HepG2 (cell line): Measurements from ENCODE around the gene OR2AT4. TPM values are rescaled to one million over a fixed set of nuclear protein-coding genes. Genes with fewer than 3 reads are reported as not detected.

Source experiments
- ATAC-seq: fragments of 200-7000 bp; cut with Tn5 transposase; 3 replicates; pipeline ENCODE4 v1.9.1; 2020; ENCODE audit warnings: mild to moderate bottlenecking, moderate library complexity
- BruUV-seq: library from RNA; stranded (reverse); fragments of 400-500 nt; replicated peaks from 2 replicates; lab custom pipeline; 2021; lab: Mats Ljungman, UMichigan
- CTCF ChIA-PET: fragments of 300-600 bp; formaldehyde crosslinking; extraction: SDS; loops from one replicate; lab custom pipeline; 2021; ENCODE audit warnings: low total read pairs, inconsistent platforms, low intra/inter-chr PET ratio; lab: Yijun Ruan, JAX
- POLR2A ChIA-PET: fragments of 350-600 bp; sonication (Branson Sonifier 250); formaldehyde crosslinking; loops from one replicate; lab custom pipeline; 2020; ENCODE audit warnings: antibody characterized with exemption, inconsistent platforms; lab: Yijun Ruan, JAX
- DNase-seq: peaks from one replicate; pipeline ENCODE4 v3.0.0-alpha.2; 2015; ENCODE audit warnings: low spot score
- FAIRE-seq: peaks from 3 replicates; lab custom pipeline; 2011; peaks lifted over from hg19 to GRCh38; lab: Jason Lieb, UNC
- H2AFZ ChIP-seq: one replicate; pipeline ENCODE4 v1.6.1; 2011; ENCODE audit warnings: low read length, inconsistent platforms
- H3K27ac ChIP-seq: fragments of 300-600 bp; 3 replicates; pipeline ENCODE4 v1.8.0; 2011; ENCODE audit warnings: mixed run types, mild to moderate bottlenecking, mixed read lengths, low read length, inconsistent platforms; ENCODE audit not compliant: insufficient read depth; ENCODE audit errors: extremely low read length
- H3K27me3 ChIP-seq, 2 experiments: fragments of 200-600 bp in 1 of 2; 2 replicates in 1 of 2; 3 replicates in 1 of 2; pipeline versions ENCODE4 v1.6.0 to v1.8.0; 2011; ENCODE audit warnings: low read length in 2 of 2, mild to moderate bottlenecking in 2 of 2, moderate library complexity in 2 of 2, inconsistent platforms in 1 of 2; ENCODE audit not compliant: insufficient read depth in 2 of 2, control insufficient read depth in 1 of 2
- H3K36me3 ChIP-seq, 2 experiments: fragments of 200-600 bp in 1 of 2; replicated peaks in 1 of 2; 2 replicates in 1 of 2; 3 replicates in 1 of 2; pipeline versions ENCODE4 v1.5.1 to v1.8.0; 2011; ENCODE audit warnings: low read length in 2 of 2, inconsistent platforms in 1 of 2; ENCODE audit not compliant: insufficient read depth in 2 of 2, control insufficient read depth in 1 of 2
- H3K4me1 ChIP-seq: 2 replicates; pipeline ENCODE4 v1.5.1; 2012; ENCODE audit warnings: low read length, inconsistent platforms; ENCODE audit not compliant: insufficient read depth
- H3K4me2 ChIP-seq: 2 replicates; pipeline ENCODE4 v1.6.0; 2011; ENCODE audit warnings: low read depth, low read length, inconsistent platforms
- H3K4me3 ChIP-seq, 3 experiments: fragments of 200-600 bp in 1 of 3; sonication (generic), shearing (Covaris generic) in 1 of 3; replicated peaks in 1 of 3; 2 replicates each; pipeline ENCODE4 v1.5.1; 2011 to 2016; ENCODE audit warnings: low read length in 3 of 3, inconsistent platforms in 2 of 3, low read depth in 2 of 3, mild to moderate bottlenecking in 2 of 3, control low read depth in 1 of 3, mixed read lengths in 1 of 3; ENCODE audit not compliant: insufficient read depth in 1 of 3
- H3K79me2 ChIP-seq: one replicate; pipeline ENCODE4 v1.6.1; 2011; ENCODE audit warnings: low read length, inconsistent platforms; ENCODE audit not compliant: insufficient read depth
- H3K9ac ChIP-seq: 2 replicates; pipeline ENCODE4 v1.6.0; 2011; ENCODE audit warnings: mild to moderate bottlenecking, low read depth, low read length, inconsistent platforms; ENCODE audit not compliant: insufficient read depth
- H3K9me3 ChIP-seq: 2 replicates; pipeline ENCODE4 v1.5.1; 2012; ENCODE audit warnings: mild to moderate bottlenecking, low read length
- H4K20me1 ChIP-seq: 2 replicates; pipeline ENCODE4 v1.6.0; 2011; ENCODE audit warnings: inconsistent platforms, mild to moderate bottlenecking, low read length, moderate library complexity; ENCODE audit not compliant: insufficient read depth
- BCL3 ChIP-seq: sonication (generic); formaldehyde crosslinking; IDR thresholded peaks from 2 replicates; pipeline ENCODE4 v1.5.1; 2020; ENCODE audit warnings: mild to moderate bottlenecking, missing genetic modification reagents, moderate library complexity
- CCAR2 ChIP-seq: fragments of 200-400 bp; formaldehyde crosslinking; optimal IDR thresholded peaks from 2 replicates; pipeline ENCODE3; 2018; ENCODE audit warnings: low read depth, mild to moderate bottlenecking, low read length, moderate library complexity
- FOXM1 ChIP-seq: sonication (generic); formaldehyde crosslinking; IDR thresholded peaks from 2 replicates; pipeline ENCODE4 v1.5.0; 2020; ENCODE audit warnings: missing genetic modification reagents
- HBP1 ChIP-seq: IDR thresholded peaks from 2 replicates; pipeline ENCODE4 v1.6.1; 2016; ENCODE audit warnings: low read depth, control low read depth
- IRF2 ChIP-seq: IDR thresholded peaks from 2 replicates; pipeline ENCODE4 v1.6.1; 2018; ENCODE audit warnings: missing genetic modification reagents, missing compliant biosample characterization
- KMT2B ChIP-seq: IDR thresholded peaks from 2 replicates; pipeline ENCODE4 v1.6.1; 2016; ENCODE audit warnings: missing genetic modification reagents, missing compliant biosample characterization
- NFKB2 ChIP-seq: sonication (generic); formaldehyde crosslinking; IDR thresholded peaks from 2 replicates; pipeline ENCODE4 v1.4.0; 2020; ENCODE audit warnings: missing genetic modification reagents, borderline replicate concordance
- NR1H2 ChIP-seq: sonication (generic); formaldehyde crosslinking; IDR thresholded peaks from 2 replicates; pipeline ENCODE4 v1.8.1; 2022; ENCODE audit warnings: low read depth, missing genetic modification reagents, borderline replicate concordance
- POGZ ChIP-seq: sonication (generic); formaldehyde crosslinking; IDR thresholded peaks from 2 replicates; pipeline ENCODE4 v1.4.0; 2020; ENCODE audit warnings: mild to moderate bottlenecking, missing genetic modification reagents
- RFXANK ChIP-seq: IDR thresholded peaks from 2 replicates; pipeline ENCODE4 v1.6.1; 2016
- SP5 ChIP-seq: IDR thresholded peaks from 2 replicates; pipeline ENCODE4 v1.6.1; 2016; ENCODE audit warnings: low read depth, borderline replicate concordance
- TEAD2 ChIP-seq: sonication (generic); formaldehyde crosslinking; IDR thresholded peaks from 2 replicates; pipeline ENCODE4 v1.9.0; 2021; ENCODE audit warnings: missing genetic modification reagents
- XRCC5 ChIP-seq: fragments of 200-400 bp; formaldehyde crosslinking; optimal IDR thresholded peaks from 2 replicates; pipeline ENCODE3; 2017; ENCODE audit warnings: mild to moderate bottlenecking, low read length
- ZFP91 ChIP-seq: sonication (generic); formaldehyde crosslinking; IDR thresholded peaks from 2 replicates; pipeline ENCODE4 v1.9.0; 2022; ENCODE audit warnings: missing genetic modification reagents, mild to moderate bottlenecking, borderline replicate concordance
- ZNF431 ChIP-seq: sonication (generic); formaldehyde crosslinking; IDR thresholded peaks from 2 replicates; pipeline ENCODE4 v1.9.0; 2022; ENCODE audit warnings: missing genetic modification reagents, low read depth, mild to moderate bottlenecking, borderline replicate concordance
- ZNF563 ChIP-seq: sonication (generic); formaldehyde crosslinking; IDR thresholded peaks from 2 replicates; pipeline ENCODE4 v1.8.0; 2022; ENCODE audit warnings: mild to moderate bottlenecking, moderate library complexity, missing genetic modification reagents
- WGBS: methylation state at CpG from one replicate; pipeline ENCODE4 v1.1.6; 2017; ENCODE audit warnings: low lambda C conversion rate; 5-methylcytosine and 5-hydroxymethylcytosine counted together
- in situ Hi-C: cut with HindIII; loops from 2 replicates; pipeline ENCODE4 v1.10.0; 2017; ENCODE audit warnings: low pct_unique_long_range_greater_than_20kb; ENCODE audit not compliant: extremely low pct_ligation_motif_present
- intact Hi-C: fragments of 100-400 bp; cut with micrococcal nuclease; formaldehyde crosslinking; loops from one replicate; pipeline ENCODE4 v1.10.0; 2022; ENCODE audit not compliant: unreplicated experiment
- polyA plus RNA-seq, 8 experiments: library from polyadenylated mRNA; depleted of rRNA in 3 of 8; stranded (reverse) in 7 of 8; unstranded in 1 of 8; fragments of >200 nt; fragmentation: Illumina TruSeq in 4 of 8; extraction: Trizol in 4 of 8; gene quantifications; 2 replicates each; pipeline versions ENCODE4 v1.2.1 to v1.2.3, GENCODE V29; 2011 to 2016; ENCODE audit warnings: low read depth in 4 of 8, missing spikeins in 1 of 8, mixed read lengths in 1 of 8; ENCODE audit not compliant: insufficient read depth in 1 of 8
- total RNA-seq, 5 experiments: library from RNA; depleted of rRNA; stranded (reverse); fragments of >200 nt; fragmentation: Illumina TruSeq; extraction: Trizol; gene quantifications; 2 replicates each; pipeline ENCODE4 v1.2.3, GENCODE V29; 2016; ENCODE audit warnings: low read depth in 1 of 5
- TF ChIP-seq, protein P1 (sequence below): sonication (generic); formaldehyde crosslinking; IDR thresholded peaks from 2 replicates; pipeline ENCODE4 v1.4.0; 2020; ENCODE audit warnings: missing genetic modification reagents

Gene OR2AT4
- total and polyA plus RNA-seq, 2 of the 13 experiments (the other 11 are each of a cell fraction or from before 2014, with no cell fraction given), result not detected

- Histone ChIP-seq H3K9me3 (no peaks in the 10 kb centered on the region), H3K4me3 (no peak overlapping the region), H3K27me3 (0 out of 5 replicates have a peak, but pooled peaks cover 0 to 1% of the 10 kb centered on the region in 2 experiments), H3K4me2 (no peak overlapping the region), H3K27ac (no peak overlapping the region), H3K4me1 (no peaks in the 10 kb centered on the region), H2AFZ (no peak overlapping the region), H3K36me3 (no peaks in the 10 kb centered on the region), H3K9ac (no peak overlapping the region), H4K20me1 (no peaks in the 10 kb centered on the region), H3K79me2 (no peaks in the 10 kb centered on the region)
- BruUV-seq, result no TSS peak
- ATAC-seq (no peak), DNase-seq (no peak), FAIRE-seq (no peak)
- CTCF ChIA-PET, result no interaction called here
- intact Hi-C loops, result no loop called here
- POLR2A ChIA-PET, result no interaction called here
- WGBS, result 0% methylated on average over 3 of the region's 3 CpGs
- no peak for TF ChIP-seq HBP1 (CRISPR knock-in tag)
- TF ChIP-seq CCAR2, result no peak
- TF ChIP-seq SP5 (CRISPR knock-in tag), result no peak
- TF ChIP-seq ZNF563, result no peak
- TF ChIP-seq ZFP91 (CRISPR knock-in tag), result no peak
- TF ChIP-seq NR1H2, result no peak
- TF ChIP-seq NFKB2 (CRISPR knock-in tag), result no peak
- TF ChIP-seq ZNF431 (CRISPR knock-in tag), result no peak
- no peak for TF ChIP-seq TEAD2 (CRISPR knock-in tag)
- TF ChIP-seq POGZ, result no peak
- TF ChIP-seq RFXANK (CRISPR knock-in tag), result no peak
- TF ChIP-seq XRCC5, result no peak
- TF ChIP-seq, protein P1, sequence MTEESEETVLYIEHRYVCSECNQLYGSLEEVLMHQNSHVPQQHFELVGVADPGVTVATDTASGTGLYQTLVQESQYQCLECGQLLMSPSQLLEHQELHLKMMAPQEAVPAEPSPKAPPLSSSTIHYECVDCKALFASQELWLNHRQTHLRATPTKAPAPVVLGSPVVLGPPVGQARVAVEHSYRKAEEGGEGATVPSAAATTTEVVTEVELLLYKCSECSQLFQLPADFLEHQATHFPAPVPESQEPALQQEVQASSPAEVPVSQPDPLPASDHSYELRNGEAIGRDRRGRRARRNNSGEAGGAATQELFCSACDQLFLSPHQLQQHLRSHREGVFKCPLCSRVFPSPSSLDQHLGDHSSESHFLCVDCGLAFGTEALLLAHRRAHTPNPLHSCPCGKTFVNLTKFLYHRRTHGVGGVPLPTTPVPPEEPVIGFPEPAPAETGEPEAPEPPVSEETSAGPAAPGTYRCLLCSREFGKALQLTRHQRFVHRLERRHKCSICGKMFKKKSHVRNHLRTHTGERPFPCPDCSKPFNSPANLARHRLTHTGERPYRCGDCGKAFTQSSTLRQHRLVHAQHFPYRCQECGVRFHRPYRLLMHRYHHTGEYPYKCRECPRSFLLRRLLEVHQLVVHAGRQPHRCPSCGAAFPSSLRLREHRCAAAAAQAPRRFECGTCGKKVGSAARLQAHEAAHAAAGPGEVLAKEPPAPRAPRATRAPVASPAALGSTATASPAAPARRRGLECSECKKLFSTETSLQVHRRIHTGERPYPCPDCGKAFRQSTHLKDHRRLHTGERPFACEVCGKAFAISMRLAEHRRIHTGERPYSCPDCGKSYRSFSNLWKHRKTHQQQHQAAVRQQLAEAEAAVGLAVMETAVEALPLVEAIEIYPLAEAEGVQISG (CRISPR knock-in tag), result no peak
- TF ChIP-seq FOXM1 (CRISPR knock-in tag), result no peak
- TF ChIP-seq KMT2B, result no peak
- TF ChIP-seq IRF2 (CRISPR knock-in tag), result no peak
- TF ChIP-seq BCL3, result no peak
- in situ Hi-C loops, result no loop called here
Observed at GRCh38 chr11:75063741-75064314, 32.8 kb downstream of the OR2AT4 start.
